Fibroblast of skin of back (primary cell): ENCODE results near the gene BORCS6.

Source experiments
- DNase-seq: peaks from one replicate; pipeline ENCODE4 v3.0.0-alpha.2; 2013

The BORCS6 gene

DNA sequence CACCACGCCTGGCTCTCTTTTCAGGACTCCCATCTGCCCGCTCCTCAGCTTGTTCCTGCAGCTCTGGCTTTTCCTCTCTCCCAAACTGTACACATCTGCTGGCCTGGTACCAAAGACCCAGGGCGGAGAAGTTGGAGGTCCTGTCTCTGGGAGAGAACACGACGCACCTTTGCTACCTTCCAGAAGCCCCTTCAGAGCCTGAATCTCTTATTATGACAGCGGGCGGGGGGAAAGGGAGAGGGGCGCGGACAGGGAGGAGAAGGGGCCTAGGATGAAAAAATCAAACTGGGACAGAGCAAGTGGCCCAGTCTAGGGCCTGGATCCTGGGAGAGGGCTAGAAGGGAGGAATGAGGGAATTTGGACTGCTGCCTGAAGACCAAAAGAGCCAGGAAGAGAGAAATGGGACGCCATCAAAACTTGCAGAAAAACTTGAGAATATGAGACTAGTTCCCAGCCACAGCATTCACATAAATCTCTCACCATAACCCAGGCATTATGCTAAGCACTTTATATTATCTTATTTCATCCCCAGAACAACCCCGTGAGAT lies 35.3 kb downstream of the BORCS6 start:
- DNase-seq = no peak

DNA sequence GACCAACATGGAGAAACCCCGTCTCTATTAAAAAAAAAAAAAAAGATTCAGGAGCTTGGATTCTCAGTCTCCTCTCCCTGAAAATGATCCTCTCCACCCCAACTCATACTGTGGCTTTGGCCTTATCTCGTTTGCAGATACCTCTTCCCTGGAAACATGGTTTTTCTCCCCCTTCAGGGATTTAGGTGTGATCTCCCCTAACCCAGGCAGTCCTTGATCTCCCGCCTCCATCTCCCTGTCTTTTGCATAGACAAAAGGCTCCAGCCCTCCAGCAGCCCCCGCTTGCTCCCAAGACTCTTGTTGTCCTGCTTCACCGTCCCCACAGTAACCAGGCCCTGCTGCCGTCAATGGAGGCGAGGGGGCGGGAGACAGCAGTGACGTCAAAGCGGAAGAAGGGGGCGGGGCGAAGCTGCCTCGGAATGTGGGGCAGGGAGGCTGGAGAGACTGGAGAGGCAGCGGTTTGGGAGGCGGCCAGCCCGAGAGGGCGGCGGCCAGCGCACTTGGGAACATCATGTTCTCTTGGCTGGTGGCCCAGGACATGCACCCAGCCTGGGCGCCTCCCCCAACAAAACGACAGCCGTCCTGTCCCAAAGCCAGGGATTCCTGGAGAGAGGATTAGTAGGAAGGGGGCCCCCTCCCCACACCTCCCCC lies 35.9 kb downstream of the BORCS6 start:
- DNase-seq = peak; percentile 98

DNA sequence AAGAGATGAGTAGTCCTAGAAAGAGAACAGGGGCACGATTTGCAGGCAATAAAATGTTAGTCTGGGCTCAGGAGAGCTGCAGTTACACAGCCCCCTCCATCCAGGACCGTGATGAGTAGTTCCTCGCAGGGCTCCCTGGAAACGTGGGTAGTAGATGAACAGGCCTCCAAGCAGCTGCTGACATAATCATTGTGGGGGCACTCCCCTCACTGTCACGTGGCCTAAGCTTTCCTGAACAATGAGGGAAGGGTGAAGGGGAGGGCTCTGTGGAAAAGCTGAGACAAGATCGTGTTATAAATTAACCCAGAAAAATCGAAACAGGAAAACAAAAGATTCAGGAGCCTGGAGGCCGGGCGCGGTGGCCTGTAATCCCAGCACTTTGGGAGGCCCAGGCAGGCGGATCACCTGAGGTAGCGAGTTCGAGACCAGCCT lies 36.4 kb downstream of the BORCS6 start:
- DNase-seq = peak; percentile 97

DNA sequence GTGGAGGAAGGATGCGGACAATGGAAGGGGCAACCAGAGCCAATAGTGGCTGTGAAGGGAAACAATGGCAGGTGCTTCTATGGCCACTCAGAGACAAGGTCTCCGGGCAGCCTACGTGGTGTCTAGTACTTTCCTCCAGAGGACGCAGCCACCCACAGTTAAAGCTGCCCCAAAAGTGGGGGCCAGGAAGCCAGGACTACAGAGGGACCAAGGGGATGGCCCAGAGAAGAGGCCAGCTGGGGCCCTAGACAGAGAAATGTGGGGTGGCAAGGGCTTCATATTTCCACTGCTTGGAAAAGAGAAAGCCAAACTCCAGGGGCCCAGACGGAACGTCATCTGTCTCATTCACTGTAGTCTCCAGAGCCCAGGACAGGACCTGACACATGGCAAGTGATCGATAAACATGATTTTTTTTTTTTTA lies 36.9 kb downstream of the BORCS6 start:
- DNase-seq = no peak

DNA sequence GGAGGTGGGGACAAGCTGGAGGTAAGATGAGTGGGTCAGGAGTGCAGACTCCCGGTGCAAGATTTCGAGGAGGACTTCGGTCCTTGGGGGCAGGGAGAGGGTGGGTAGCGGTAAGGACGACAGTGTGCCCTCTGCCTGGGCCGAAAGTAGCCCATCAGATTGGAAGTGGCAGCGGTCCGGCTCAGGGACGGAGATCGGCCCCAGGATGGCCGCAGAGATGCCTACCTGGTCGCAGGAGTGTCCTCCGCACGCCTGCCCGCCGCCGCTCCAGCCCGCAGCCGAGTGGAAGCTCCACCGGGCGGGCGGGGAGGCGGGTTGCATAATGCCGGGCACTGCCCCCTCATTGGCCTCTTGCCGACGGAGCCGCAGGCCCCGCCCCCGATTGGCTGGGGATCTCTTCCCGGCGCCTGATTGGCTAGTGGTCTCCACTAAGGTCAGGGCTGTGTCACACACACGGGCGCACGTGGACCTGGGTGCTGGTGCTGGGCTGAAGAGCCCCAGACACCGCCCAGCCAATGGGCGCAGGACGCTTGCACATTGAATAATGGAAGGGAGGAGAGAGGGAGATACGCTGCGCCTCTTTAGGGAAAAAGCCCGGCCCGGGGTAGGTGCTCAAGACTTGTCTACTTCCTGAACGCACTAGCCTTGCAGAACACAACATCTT lies 37.7 kb downstream of the BORCS6 start, which contains the start of gene PER1:
PER1 (minus strand) TSS at position 293 of the 664 bp plus-strand sequence. CDS start 1,698 bp downstream, outside the sequence.
- DNase-seq = peak; percentile 92

DNA sequence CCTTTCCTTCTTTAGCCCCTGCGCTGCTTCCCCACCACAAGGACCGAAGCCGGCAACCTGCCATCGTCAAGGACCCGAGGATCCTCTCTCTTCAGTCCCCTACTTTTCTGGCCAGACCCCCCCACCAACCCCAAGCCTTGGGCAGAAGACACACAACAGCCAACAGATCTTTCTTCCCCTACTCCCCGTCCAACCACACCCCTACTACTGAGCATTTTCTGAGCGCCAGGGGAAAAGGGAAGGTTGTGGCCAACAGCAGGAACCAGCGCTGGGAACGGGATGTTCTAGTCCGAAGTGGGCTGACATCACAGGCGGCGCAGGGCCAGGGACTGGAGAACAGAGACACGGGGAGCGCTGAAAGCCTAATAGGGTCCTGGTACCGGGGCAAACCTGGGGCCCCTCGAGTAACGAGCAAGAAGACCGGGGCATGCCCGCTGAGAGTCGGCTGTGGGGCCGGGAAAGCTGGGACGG lies 38.3 kb downstream of the BORCS6 start:
- DNase-seq = peak; percentile 57

DNA sequence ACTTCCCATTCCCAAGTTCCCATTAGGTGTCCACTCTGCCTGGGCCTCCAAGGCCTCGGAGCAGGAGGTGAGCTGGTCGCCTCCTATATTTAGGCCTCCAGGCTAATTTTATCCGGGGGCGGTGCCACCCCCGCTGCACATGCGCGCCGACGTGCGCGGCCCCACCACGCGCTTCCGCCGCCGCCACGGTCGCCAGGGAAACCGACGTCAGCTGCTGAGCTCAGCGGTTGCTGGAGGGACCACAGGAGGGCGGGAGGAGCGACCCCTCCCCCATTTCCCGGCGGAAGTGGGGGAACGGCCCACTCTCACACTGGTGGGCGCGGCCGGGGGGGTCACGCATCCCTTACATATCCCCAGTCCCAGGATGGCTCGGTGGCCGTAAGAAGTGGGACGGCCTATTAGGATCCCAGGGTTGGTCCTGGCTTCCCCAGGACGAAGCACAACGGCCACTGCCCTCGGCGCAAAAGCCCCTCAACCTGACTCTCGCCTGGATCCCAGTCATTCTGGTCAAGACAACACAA lies 38.8 kb downstream of the BORCS6 start:
- DNase-seq = peak; percentile 88

DNA sequence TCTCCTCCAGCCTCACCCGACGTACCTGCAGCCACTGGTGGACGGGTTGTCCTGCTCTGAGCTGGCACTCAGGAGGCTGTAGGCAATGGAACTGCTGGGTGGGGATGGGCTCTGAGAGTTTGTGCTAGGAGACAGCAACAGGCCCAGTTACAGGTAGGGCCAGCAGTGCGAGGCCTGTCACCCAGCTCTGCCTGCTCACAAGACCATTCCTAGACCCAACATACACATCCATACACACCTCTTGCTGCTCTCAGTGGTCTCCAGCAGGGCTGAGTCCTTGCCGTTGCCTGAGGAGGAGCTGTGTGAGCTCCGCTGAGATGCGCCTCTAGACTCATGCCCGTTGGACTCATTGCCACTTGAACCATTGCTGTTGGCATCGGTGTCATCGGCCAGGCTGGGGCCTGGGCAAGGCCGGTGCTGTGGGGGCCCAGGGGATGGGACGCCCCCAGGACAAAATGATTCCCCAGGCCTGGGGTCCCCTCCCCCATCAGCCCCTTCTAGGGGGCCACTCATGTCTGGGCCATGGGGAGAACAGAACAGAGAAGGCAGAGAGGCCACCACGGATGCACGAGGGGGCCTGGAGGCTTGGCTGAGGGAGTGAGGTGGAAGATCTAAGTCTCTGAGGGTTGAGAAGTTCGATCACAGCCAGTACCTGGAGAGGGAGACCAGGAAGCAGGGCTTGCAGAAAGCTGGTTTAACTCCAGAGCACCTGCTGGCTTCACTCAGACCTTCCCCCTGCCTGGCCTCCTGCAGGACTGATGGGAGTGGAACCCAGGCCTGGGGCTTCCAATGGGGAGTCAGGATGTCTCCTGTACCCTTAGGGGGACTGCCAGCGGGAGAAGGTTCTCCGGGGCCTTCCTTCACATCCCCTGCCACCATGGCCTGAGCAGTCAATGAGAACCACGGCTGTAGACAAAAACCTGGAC lies 39.5 kb downstream of the BORCS6 start:
- DNase-seq = no peak

DNA sequence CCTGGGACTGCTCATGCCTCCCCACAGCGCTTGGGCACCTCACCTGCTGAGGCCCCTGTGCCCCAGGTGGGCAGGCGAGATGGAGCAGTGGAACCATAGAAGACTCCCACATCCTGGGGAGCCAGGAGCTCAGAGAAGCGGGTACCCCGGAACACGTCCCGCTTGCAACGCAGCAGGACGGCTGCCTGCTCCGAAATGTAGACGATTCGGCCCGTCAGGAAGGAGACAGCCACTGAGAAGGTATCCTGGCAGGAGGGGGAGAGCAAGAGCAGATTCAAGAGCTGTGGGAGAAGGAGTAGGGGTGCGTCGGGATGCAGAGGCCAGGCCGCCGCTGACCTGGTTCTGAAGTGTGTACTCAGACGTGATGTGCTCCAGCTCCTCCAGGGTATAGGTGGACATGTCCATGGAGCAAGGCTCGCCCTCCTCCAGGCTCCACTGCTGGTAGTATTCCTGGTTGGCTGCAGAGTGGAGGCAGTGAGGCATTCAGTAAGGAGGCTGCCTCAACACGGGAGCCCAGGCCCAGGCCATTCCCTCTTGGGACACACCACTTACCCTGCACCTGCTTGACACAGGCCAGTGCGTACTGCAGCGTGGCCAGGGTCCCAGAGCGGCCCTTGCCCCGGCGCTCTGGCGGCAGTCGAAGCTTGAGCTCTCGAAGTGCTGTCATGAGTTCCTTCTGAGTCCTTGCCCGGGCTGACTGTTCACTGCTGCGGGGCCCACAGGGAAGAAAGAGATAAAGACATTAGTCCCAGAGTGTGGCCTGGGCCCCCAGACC lies 40.4 kb downstream of the BORCS6 start:
- no peak for DNase-seq

DNA sequence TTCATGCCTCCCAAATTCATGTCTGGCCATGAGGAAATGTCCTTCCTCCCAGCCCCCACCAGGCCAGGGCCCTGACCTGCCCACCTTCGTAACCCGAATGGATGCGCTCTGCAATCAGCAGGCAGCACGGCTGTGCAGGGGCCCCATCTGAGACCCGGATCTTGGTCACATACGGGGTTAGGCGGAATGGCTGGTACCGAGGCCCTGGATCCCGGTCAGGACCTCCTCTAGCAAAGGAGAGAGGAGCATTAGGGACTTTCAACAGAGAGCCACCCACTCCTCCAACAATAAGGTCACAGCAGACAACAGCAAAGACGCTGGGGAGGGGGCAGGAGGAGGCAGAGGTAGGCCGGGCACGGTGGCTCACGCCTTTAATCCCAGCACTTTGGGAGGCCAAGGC lies 41.4 kb downstream of the BORCS6 start:
- no peak for DNase-seq

DNA sequence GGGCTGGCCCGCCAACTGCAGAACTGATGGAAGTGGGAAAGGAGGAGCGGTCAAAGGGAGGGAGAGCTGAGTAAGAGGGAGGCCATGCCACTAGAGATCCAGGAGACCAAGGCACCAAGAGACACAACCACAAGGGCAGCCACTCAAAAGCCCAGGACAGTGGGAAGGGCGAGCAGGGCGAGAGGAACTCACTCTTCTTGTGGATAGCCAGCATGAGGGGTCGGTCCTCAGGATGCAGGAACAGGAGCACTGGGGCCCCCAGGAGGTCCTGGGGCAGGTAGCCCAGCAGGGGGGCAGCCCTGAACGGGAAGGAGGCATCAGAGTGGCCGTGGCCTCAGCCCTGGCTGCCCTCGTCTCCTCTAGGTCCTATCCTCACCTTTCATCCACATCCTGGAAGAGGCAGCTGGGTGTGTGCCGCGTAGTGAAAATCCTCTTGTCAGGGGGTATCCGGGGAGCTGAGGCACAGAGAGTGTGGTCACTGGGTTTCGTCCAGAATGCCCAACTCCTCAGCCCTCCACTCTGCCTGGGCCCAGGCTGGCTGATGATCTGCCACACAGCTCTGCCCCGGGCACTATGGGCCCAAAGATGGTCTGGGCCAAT lies 42.1 kb downstream of the BORCS6 start:
- no peak for DNase-seq

DNA sequence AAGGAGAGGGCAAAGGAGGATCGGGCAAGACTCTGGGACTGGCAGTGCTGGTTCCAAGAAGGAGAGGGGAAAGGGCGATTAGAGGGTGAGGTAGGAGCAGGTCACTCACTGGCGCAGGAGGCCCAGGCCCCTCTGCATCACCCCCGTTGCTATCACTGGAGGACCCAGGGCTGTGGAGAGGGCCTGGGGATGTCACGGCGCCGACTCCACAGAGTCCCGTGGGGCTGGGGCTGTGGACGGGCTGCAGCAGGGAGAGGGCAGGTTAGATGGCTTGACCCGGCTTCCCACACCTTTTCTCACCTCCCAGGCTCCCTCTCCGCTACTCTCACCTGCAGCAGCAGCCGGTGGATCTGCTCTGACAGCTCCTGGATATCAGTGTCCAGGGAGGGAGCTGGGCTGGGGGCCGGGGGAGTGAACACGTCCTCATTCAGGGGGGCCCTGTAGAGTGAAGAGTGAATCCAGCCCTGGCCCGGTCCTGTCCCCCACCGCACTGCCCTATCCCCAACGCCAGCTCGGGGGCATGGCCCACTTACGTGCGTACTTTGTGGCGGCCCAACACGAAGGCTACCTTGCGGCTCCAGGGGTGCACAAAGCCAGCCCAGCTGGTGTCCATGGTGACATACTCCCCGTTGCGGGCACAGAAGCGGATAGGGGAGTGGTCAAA lies 42.7 kb downstream of the BORCS6 start:
- DNase-seq = no peak

DNA sequence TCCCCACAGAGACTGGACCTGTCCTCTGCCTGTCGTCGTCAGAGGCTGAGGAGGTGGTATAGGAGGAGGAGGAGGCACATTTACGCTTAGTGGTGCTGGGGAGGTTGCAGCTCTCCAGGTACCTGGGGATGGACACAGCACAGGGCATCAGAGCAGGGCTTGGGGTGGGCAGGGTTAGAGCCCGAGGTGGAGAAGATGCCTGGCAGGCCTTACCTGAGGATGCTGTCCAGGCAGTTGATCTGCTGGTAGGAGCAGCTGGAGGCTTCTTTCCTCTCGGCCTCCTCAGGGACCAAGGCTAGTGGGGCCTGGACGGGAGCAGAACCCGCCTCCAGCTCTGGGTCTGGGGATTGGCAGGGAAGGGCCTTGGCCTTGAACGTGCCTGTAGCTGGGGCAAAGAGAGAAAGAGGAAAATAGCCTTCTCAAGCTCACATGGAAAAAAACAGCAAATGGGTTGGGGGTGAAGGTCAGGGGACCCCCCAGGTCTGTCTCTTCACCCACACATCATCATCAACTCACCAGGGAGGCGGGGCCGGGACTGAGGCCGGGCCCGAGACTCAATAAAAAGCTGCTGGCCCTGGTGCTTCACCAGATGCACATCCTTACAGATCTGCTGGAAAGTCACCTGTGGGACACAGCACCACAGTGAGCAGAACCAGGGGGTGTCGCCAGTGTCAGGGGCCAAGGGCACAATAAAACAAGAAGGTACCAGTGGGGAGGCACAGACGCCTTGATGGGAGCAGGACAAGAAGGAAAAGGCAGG lies 43.4 kb downstream of the BORCS6 start:
- DNase-seq = no peak

DNA sequence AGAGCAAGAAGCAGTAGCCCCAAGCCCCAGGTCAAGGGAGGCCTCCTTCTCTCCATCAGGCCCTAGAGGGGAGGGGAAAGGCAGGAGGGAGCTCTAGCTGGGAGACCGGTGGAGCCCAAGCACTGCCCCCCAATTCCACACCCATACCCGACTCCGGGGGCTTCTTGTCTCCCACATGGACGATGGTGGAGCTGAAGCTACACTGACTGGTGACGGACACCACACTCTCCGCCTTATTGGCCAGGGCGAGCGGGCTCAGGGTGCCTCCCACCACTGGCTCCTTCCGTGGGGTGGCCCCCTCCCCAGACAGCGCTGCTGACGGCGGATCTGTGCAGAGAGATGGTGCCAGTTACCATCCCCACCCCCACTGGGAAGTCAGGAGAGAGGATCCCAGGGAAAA lies 44.2 kb downstream of the BORCS6 start:
- no peak for DNase-seq

DNA sequence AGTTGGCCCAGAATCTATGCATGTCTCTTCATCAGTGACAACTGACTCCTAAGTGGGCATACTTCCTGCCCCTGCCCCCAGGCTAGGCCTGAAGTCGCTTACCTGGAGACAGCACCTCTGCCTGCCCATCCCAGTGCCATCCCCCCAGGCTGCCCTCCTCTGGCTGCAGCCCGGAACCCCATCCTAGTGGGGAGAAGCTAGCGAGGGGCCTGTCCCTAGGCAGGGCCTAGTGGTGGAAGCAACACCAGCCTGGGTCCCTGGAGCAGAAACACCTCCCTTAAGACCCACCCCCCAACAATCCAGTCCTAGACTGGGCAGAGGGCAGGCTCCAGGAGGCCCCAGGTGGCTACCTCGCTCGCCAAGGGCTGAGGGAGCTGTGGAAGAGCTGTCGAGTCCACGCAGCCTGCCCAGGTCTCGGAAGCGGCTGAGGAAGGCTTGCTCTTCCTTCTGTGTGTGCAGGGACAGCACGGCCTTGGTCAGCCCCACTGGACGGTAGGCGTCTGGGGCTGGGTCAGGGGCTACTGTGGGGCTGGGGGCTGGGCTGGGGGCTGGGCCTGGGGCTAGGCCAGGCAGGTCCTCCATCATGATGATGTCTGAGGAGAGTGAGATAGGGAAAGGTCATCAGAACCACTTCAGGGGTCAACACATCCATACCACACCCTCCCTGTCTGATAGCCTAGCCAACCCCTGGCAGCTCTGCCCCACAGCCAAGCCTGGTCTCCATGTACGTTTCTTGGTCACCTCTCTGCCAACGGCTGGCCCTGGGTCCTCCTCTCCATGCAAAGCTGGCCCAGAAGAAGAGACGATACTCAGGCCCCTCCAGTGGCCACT lies 45.4 kb downstream of the BORCS6 start:
- DNase-seq = no peak

DNA sequence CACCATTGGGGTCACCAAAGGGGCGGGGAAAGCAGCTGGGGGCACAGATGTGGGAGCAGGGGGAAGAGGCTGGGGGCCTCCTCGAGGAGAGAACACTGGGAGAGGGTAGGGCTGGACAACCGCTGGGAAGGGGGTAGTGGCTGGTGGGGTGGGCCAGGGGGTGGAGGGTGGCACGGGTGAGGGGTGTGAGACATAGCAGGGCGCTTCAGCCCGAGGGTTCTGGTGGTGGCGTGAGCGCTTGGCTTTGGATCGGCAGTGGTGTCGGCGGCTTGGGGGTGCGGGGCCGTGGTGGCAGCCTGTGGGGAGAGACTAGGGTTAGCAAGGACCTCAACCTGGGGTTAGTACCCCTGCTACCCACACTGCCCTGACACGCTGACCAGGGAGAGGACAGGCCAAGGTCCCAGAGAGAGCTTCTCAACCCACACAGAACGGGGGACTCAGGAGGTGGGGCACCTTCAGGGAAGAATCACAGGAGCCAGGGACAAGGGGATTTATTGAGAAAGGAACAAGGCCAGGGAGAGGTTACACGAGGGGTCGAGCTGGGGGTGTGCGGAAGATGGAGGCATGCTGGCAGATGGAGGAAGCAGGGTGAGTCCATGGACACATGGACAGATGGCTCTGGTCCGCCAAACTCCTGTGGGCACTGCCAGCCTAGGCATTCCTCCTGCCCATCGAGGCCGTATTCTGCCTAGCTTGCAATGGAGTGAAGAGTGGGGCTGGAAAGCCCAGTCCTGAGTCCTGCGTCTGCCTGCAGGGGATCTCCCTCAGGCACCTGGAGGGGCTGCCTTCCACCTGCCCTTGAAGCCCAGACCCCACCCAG lies 46.2 kb downstream of the BORCS6 start:
- DNase-seq = no peak

DNA sequence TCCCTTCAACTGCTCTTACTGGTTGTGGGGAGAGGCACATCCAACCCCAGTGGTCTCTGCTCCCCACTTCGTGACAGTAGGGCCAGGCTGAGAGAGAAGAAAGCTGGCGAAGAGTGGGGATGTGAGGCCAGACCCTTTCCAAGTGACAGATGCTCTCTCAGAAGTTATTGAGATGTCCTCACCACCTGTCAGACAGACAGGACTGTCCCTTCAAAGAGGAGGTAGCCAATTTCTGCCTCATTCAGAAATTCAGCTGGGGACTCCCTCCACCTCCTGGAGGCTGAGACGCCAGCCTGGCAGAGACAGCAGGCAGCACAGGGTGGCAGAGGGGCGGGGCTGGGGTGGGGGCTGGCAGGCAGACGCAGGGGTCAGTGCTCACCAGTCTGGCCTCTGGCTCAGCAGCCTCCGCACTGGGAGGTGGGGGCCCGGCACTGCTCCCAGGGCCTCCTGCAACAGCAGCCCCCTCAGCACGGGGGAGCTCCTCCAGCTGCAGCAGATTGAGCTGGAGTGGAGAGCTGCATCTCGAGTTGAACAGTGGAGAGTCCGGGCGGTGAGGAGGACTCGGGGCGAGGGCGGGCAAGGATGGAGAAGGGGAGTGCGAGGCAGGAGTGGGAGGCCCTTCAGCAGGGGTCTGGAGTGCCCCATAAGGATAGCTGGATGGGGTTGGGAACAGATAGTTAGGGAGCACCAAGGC lies 46.9 kb downstream of the BORCS6 start:
- no peak for DNase-seq
